T47D (cell line): Measurements from ENCODE around the gene RAMP1.

Experiments
- DNase-seq, 2 experiments: peaks; one replicate each; pipeline versions ENCODE4 v3.0.0 to v3.0.0-alpha.2; 2011 to 2012; ENCODE audit warnings: low read depth in 1 of 2, low spot score in 1 of 2
- JUND ChIP-seq: IDR thresholded peaks from 2 replicates; pipeline ENCODE4 v1.6.1; 2012; ENCODE audit warnings: low read depth
- in situ Hi-C: cut with HindIII; loops from 2 replicates; pipeline ENCODE4 v1.10.0; 2016; ENCODE audit warnings: low sequenced_read_pairs, low pct_unique_long_range_greater_than_20kb

RAMP1 gene

GRCh38 chr2:237854295-237854694 is 5.1 kb upstream of the RAMP1 start:
- in situ Hi-C loops = no loop called here
- no peak for DNase-seq
- TF ChIP-seq JUND = no peak

GRCh38 chr2:237857791-237858190 is 1.6 kb upstream of the RAMP1 start:
- TF ChIP-seq JUND = no peak
- no peak for DNase-seq
- in situ Hi-C loops = no loop called here

GRCh38 chr2:237858294-237859081 is 935 bp upstream of the RAMP1 start:
- in situ Hi-C loops = no loop called here
- DNase-seq = peak; percentile 65 to 81
- no peak for TF ChIP-seq JUND

- TF ChIP-seq JUND = no peak
- in situ Hi-C loops = no loop called here
- no peak for DNase-seq
Measured at GRCh38 chr2:237859082-237859433, 365 bp upstream of the RAMP1 start.

- DNase-seq = no peak
- TF ChIP-seq JUND = no peak
- in situ Hi-C loops = no loop called here
Measured at GRCh38 chr2:237860273-237860935, 981 bp downstream of the RAMP1 start.

- no peak for DNase-seq
- no peak for TF ChIP-seq JUND
- in situ Hi-C loops = no loop called here
Measured at GRCh38 chr2:237861875-237862527, 2.6 kb downstream of the RAMP1 start.

- DNase-seq = no peak
- in situ Hi-C loops = no loop called here
- TF ChIP-seq JUND = no peak
Measured at GRCh38 chr2:237862528-237862895, 3.1 kb downstream of the RAMP1 start.

GRCh38 chr2:237863102-237863511 is 3.7 kb downstream of the RAMP1 start:
- in situ Hi-C loops = no loop called here
- TF ChIP-seq JUND = no peak

GRCh38 chr2:237863689-237864443 is 4.4 kb downstream of the RAMP1 start:
- DNase-seq = no peak
- no peak for TF ChIP-seq JUND
- in situ Hi-C loops = no loop called here

More at GRCh38 chr2:237863102-237863511, 3.7 kb downstream of the RAMP1 start:
- no peak for DNase-seq

- in situ Hi-C loops = no loop called here
- no peak for DNase-seq
- no peak for TF ChIP-seq JUND
Measured at GRCh38 chr2:237864444-237864931, 5.1 kb downstream of the RAMP1 start.

- TF ChIP-seq JUND = no peak
- no peak for DNase-seq
- in situ Hi-C loops = no loop called here
Measured at GRCh38 chr2:237864940-237865622, 5.7 kb downstream of the RAMP1 start.

- in situ Hi-C loops = no loop called here
- no peak for DNase-seq
- no peak for TF ChIP-seq JUND
Measured at GRCh38 chr2:237865623-237866041, 6.2 kb downstream of the RAMP1 start.
